ENCODE measurements around the gene HPF1. TPM values are rescaled to one million over a fixed set of nuclear protein-coding genes. Genes with fewer than 3 reads are reported as not detected.

Gene HPF1
- total RNA-seq, 1 experiment from 2014 or later = 34.3 TPM

GRCh38 chr4:169757575-169758184, at the start of gene HPF1 (continued):
- TF ChIP-seq IRF2 (CRISPR knock-in tag; IDR thresholded peaks at IDR 0.05; ENCODE audit: borderline replicate concordance, low read depth) (no peak), ZMAT4 (CRISPR knock-in tag; IDR thresholded peaks at IDR 0.05) (no peak), ZNF138 (CRISPR knock-in tag; conservative IDR thresholded peaks at IDR 0.05) (no peak), NR3C1 (CRISPR knock-in tag; conservative IDR thresholded peaks at IDR 0.05; ENCODE audit: low read depth) (no peak), NR2C2 (CRISPR knock-in tag; IDR thresholded peaks at IDR 0.05) (peak; percentile 71; the same call in 1 of the 2 replicates), ARID4B (CRISPR knock-in tag; IDR thresholded peaks at IDR 0.05; ENCODE audit: borderline replicate concordance) (no peak), EMX1 (CRISPR knock-in tag; IDR thresholded peaks at IDR 0.05) (no peak), MYBL2 (CRISPR knock-in tag; IDR thresholded peaks at IDR 0.05) (no peak), SP1 (CRISPR knock-in tag; conservative IDR thresholded peaks at IDR 0.05) (peak; percentile 80), MAX (CRISPR knock-in tag; IDR thresholded peaks at IDR 0.05) (peak; percentile 66), TP53 (CRISPR knock-in tag; IDR thresholded peaks at IDR 0.05) (no peak), CTCF (IDR thresholded peaks at IDR 0.05) (no peak), ZNF512 (CRISPR knock-in tag; IDR thresholded peaks at IDR 0.05; ENCODE audit: borderline replicate concordance) (no peak), IRF1 (CRISPR knock-in tag; IDR thresholded peaks at IDR 0.05) (no peak), ZNF671 (CRISPR knock-in tag; IDR thresholded peaks at IDR 0.05) (no peak), ZNF423 (CRISPR knock-in tag; IDR thresholded peaks at IDR 0.05) (no peak), E2F4 (CRISPR knock-in tag; IDR thresholded peaks at IDR 0.05; ENCODE audit: borderline replicate concordance, low read depth) (peak; percentile 60; the same call in 1 of the 2 replicates), CREM (CRISPR knock-in tag; IDR thresholded peaks at IDR 0.05) (0 out of 2 replicates have a peak, but pooled peaks have one; percentile 40), AR (CRISPR knock-in tag; IDR thresholded peaks at IDR 0.05) (no peak), CREB1 (CRISPR knock-in tag; IDR thresholded peaks at IDR 0.05) (no peak), RORB (CRISPR knock-in tag; IDR thresholded peaks at IDR 0.05) (no peak), RELA (CRISPR knock-in tag; IDR thresholded peaks at IDR 0.05; ENCODE audit: borderline replicate concordance) (no peak)
